ENCODE data around the gene PRR5.
"Not testable (repeated sequence)": the region's sequence is repeated elsewhere in the genome, so short reads cannot be mapped to it uniquely, and the experiment has no call there.

The PRR5 gene

GRCh38 chr22:44676066-44676440 lies 26.0 kb upstream of the PRR5 start:
- DNase-seq, result not testable (repeated sequence)

- DNase-seq, result no peak
These were observed 25.3 kb upstream of the PRR5 start for GRCh38 chr22:44676441-44677352.

GRCh38 chr22:44677353-44677840 lies 24.6 kb upstream of the PRR5 start:
- no peak for DNase-seq

GRCh38 chr22:44677871-44678555 lies 24.0 kb upstream of the PRR5 start:
- DNase-seq, result no peak

GRCh38 chr22:44678556-44679305 lies 23.3 kb upstream of the PRR5 start:
- DNase-seq, result no peak

- DNase-seq, result not testable (repeated sequence)
These were observed 22.7 kb upstream of the PRR5 start for GRCh38 chr22:44679306-44679647.

- DNase-seq, result no peak
These were observed 21.9 kb upstream of the PRR5 start for GRCh38 chr22:44680058-44680457.

GRCh38 chr22:44680481-44680894 lies 21.5 kb upstream of the PRR5 start:
- no peak for DNase-seq

- no peak for DNase-seq
These were observed 19.3 kb upstream of the PRR5 start for GRCh38 chr22:44682556-44683168.

- no peak for DNase-seq
These were observed 18.8 kb upstream of the PRR5 start for GRCh38 chr22:44683237-44683636.

- no peak for DNase-seq
These were observed 18.1 kb upstream of the PRR5 start for GRCh38 chr22:44683881-44684280.

- DNase-seq, result peak; percentile 86
These were observed 17.3 kb upstream of the PRR5 start for GRCh38 chr22:44684506-44685383.

- DNase-seq, result peak; percentile 54
These were observed 16.5 kb upstream of the PRR5 start for GRCh38 chr22:44685384-44686056.

- no peak for DNase-seq
These were observed 15.0 kb upstream of the PRR5 start for GRCh38 chr22:44686873-44687600.

GRCh38 chr22:44689173-44689572 lies 12.8 kb upstream of the PRR5 start:
- no peak for DNase-seq

- no peak for DNase-seq
These were observed 12.0 kb upstream of the PRR5 start for GRCh38 chr22:44689915-44690524.

GRCh38 chr22:44691796-44692661 lies 10.0 kb upstream of the PRR5 start:
- DNase-seq, result no peak

- no peak for DNase-seq
These were observed 9.4 kb upstream of the PRR5 start for GRCh38 chr22:44692662-44693007.

GRCh38 chr22:44693145-44693544 lies 8.9 kb upstream of the PRR5 start:
- no peak for DNase-seq

Data from fibroblast of skin of right quadriceps (primary cell).